Uterus (tissue), 4 donors: ENCODE results near the gene NIPBL. TPM values are rescaled to one million over a fixed set of nuclear protein-coding genes. Genes with fewer than 3 reads are reported as not detected.

Experiments
- DNase-seq, 2 donors: peaks; one replicate each; pipeline ENCODE4 v3.0.0-alpha.2; 2019 to 2020
- H3K27ac ChIP-seq, 2 donors: fragments of 200-600 bp; sonication (generic); 1 replicate in 1 of 2; 2 replicates in 1 of 2; pipeline ENCODE4 v1.5.1; 2016 to 2018
- H3K27me3 ChIP-seq, 2 donors: fragments of 200-600 bp; sonication (generic); one replicate each; pipeline ENCODE4 v1.5.1; 2018 to 2019; ENCODE audit warnings: control low read depth in 1 of 2
- H3K36me3 ChIP-seq, 2 donors: fragments of 200-600 bp; sonication (generic); one replicate each; pipeline ENCODE4 v1.5.1; 2019; ENCODE audit warnings: control low read depth in 1 of 2
- H3K4me1 ChIP-seq, 2 donors: fragments of 200-600 bp; sonication (generic); one replicate each; pipeline ENCODE4 v1.5.1; 2018 to 2019; ENCODE audit warnings: control low read depth in 1 of 2
- H3K4me3 ChIP-seq, 2 donors: fragments of 200-600 bp; sonication (generic); 1 replicate in 1 of 2; 2 replicates in 1 of 2; pipeline ENCODE4 v1.5.1; 2018 to 2019; ENCODE audit warnings: mild to moderate bottlenecking in 1 of 2
- H3K9me3 ChIP-seq, 2 donors: fragments of 200-600 bp; sonication (generic); one replicate each; pipeline ENCODE4 v1.5.1; 2019; ENCODE audit warnings: control low read depth in 1 of 2
- CTCF ChIP-seq, 4 experiments: fragments of 200-600 bp in 2 of 4; fragments of 450-650 bp in 2 of 4; sonication (generic) in 2 of 4; IDR thresholded peaks; one replicate each; pipeline ENCODE4 v1.5.1; 2016 to 2019; ENCODE audit warnings: antibody characterized with exemption in 4 of 4, mild to moderate bottlenecking in 2 of 4, moderate library complexity in 1 of 4
- POLR2A ChIP-seq, 2 donors: fragments of 450-650 bp; IDR thresholded peaks; one replicate each; pipeline ENCODE4 v1.6.1; 2016; ENCODE audit warnings: antibody characterized with exemption in 2 of 2, mild to moderate bottlenecking in 1 of 2, moderate library complexity in 1 of 2
- intact Hi-C: fragments of 100-400 bp; cut with DNase I; formaldehyde crosslinking; loops from one replicate; pipeline ENCODE4 v1.15.1; 2023; ENCODE audit warnings: low total_unique reads
- total RNA-seq, 4 donors: library from RNA; depleted of rRNA in 3 of 4; stranded (reverse); fragments of >200 nt in 3 of 4; gene quantifications; one replicate each; pipeline versions ENCODE4 v1.1.0 to v1.2.4, GENCODE V29; 2014 to 2023
- donor health status: DM: yes; HTN: yes; CAD: no.

Gene NIPBL
- total RNA-seq, 4 donors from 2014 or later: 49.7 to 108 (median 72.4) TPM

DNA sequence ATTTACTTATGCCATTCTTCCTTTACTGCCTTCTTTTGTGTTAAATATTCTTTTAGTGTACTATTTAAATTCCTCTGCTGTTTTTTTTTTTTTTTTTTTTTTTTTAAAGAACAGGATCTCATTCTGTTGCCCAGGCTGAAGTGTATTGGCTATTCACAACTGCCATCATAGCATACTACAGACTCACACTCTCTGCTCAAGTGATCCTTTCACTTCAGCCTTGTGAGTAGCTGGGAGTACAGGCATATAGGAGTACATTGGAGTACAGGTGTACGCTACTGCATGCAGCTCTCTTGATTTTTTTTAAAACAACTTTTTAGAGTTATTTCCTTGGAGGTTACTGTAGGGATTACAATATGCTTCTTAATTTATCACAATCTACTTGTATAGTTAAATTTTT is 56.1 kb downstream of the NIPBL start:
- H3K36me3 ChIP-seq: no peaks in the 10 kb centered on the region
- intact Hi-C loops: no loop called here
- no peak overlapping the region for H3K4me3 ChIP-seq
- H3K27ac ChIP-seq: no peak overlapping the region
- TF ChIP-seq POLR2A (IDR thresholded peaks at IDR 0.05) (no peak), CTCF (IDR thresholded peaks at IDR 0.05) (no peak)
- no peak for DNase-seq
- H3K9me3 ChIP-seq: no peaks in the 10 kb centered on the region
- peaks cover 0 to 7% of the 10 kb centered on the region in 2 donors for H3K4me1 ChIP-seq
- H3K27me3 ChIP-seq: no peaks in the 10 kb centered on the region

- TF ChIP-seq CTCF (IDR thresholded peaks at IDR 0.05) (no peak), POLR2A (IDR thresholded peaks at IDR 0.05) (no peak)
- intact Hi-C loops: no loop called here
- DNase-seq: no peak
- H3K36me3 ChIP-seq: no peaks in the 10 kb centered on the region
- no peaks in the 10 kb centered on the region for H3K27me3 ChIP-seq
- H3K9me3 ChIP-seq: no peaks in the 10 kb centered on the region
- H3K4me3 ChIP-seq: no peak overlapping the region
- H3K27ac ChIP-seq: no peak overlapping the region
- H3K4me1 ChIP-seq: peaks cover 0 to 3% of the 10 kb centered on the region in 2 donors
Measured at GRCh38 chr5:36934740-36935356, 58.3 kb downstream of the NIPBL start.

DNA sequence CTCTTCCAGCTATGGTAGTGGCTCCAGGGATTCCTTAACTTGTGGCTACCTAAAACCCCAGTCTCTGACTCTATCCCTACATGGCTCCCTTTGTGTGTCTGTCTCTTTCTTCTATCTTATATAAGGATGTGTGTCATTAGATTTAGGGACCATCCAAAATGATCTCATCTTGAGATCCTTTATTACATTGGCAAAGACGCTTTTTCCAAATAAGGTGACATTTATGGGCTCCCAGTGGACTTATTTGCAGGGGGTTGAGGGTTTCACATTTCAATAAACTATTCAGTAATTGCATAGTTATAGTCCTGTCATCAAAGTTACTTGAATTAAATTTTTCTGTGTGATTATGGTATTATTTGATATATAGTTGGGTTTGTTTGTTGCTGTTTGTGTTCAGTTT is 59.2 kb downstream of the NIPBL start:
- no peaks in the 10 kb centered on the region for H3K4me1 ChIP-seq
- intact Hi-C loops: no loop called here
- no peak overlapping the region for H3K4me3 ChIP-seq
- no peaks in the 10 kb centered on the region for H3K27me3 ChIP-seq
- DNase-seq: no peak
- H3K9me3 ChIP-seq: no peaks in the 10 kb centered on the region
- no peaks in the 10 kb centered on the region for H3K36me3 ChIP-seq
- H3K27ac ChIP-seq: no peak overlapping the region
- TF ChIP-seq POLR2A (IDR thresholded peaks at IDR 0.05) (no peak), CTCF (IDR thresholded peaks at IDR 0.05) (no peak)

- DNase-seq: no peak
- TF ChIP-seq CTCF (IDR thresholded peaks at IDR 0.05) (no peak), POLR2A (IDR thresholded peaks at IDR 0.05) (no peak)
- intact Hi-C loops: no loop called here
- H3K36me3 ChIP-seq: no peaks in the 10 kb centered on the region
- no peak overlapping the region for H3K27ac ChIP-seq
- no peak overlapping the region for H3K4me3 ChIP-seq
- H3K4me1 ChIP-seq: no peaks in the 10 kb centered on the region
- H3K9me3 ChIP-seq: no peaks in the 10 kb centered on the region
- no peaks in the 10 kb centered on the region for H3K27me3 ChIP-seq
Measured at GRCh38 chr5:36936309-36936708, 59.7 kb downstream of the NIPBL start.

- DNase-seq: no peak
- no peaks in the 10 kb centered on the region for H3K27me3 ChIP-seq
- intact Hi-C loops: no loop called here
Measured at GRCh38 chr5:36938129-36938528, 61.6 kb downstream of the NIPBL start.

More at GRCh38 chr5:36938129-36938528, 61.6 kb downstream of the NIPBL start:
- H3K27ac ChIP-seq: no peak overlapping the region
- no peaks in the 10 kb centered on the region for H3K4me1 ChIP-seq
- H3K9me3 ChIP-seq: no peaks in the 10 kb centered on the region
- no peaks in the 10 kb centered on the region for H3K36me3 ChIP-seq
- H3K4me3 ChIP-seq: no peak overlapping the region
- TF ChIP-seq CTCF (IDR thresholded peaks at IDR 0.05) (no peak), POLR2A (IDR thresholded peaks at IDR 0.05) (no peak)
